ENCODE results near the gene JAZF1. TPM values are rescaled to one million over a fixed set of nuclear protein-coding genes. Genes with fewer than 3 reads are reported as not detected.

Gene JAZF1
- total and polyA plus RNA-seq, 12 donors, result 6.9 to 42.3 (median 30.0) TPM

DNA sequence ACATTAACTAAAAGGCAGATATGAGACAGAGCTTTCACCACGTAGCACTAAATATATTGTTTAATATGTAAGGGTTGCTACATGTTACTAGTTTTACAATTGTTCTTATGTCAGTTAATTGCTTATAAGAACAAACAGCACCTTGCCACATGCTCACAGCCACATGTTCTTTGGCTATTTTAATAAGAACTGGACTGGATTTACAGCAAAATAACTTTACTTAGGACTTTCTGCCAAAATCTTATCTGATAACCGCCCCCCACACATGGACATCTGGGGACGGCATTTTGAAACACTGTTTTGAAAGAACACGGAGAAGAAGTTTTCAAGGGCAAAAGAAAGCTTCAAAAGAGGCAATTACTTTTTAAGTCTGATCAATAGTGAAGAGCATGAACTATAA lies 45.3 kb downstream of the JAZF1 start:
- Histone ChIP-seq H3K27ac (peak overlapping the region in 1 of 10 donors; percentile 23), H3K4me1 (peaks cover 12 to 51% (median 34%) of the 10 kb centered on the region in 9 donors), H3K36me3 (no peaks in the 10 kb centered on the region), H3K4me3 (no peak overlapping the region), H3K27me3 (no peaks in the 10 kb centered on the region), H3K9me3 (no peaks in the 10 kb centered on the region)
- intact Hi-C loops (cut with DNase I), result no loop called here
- 13 to 16% methylated on average over 4 of the region's 4 CpGs for WGBS, 2 donors
- TF ChIP-seq, protein P1, sequence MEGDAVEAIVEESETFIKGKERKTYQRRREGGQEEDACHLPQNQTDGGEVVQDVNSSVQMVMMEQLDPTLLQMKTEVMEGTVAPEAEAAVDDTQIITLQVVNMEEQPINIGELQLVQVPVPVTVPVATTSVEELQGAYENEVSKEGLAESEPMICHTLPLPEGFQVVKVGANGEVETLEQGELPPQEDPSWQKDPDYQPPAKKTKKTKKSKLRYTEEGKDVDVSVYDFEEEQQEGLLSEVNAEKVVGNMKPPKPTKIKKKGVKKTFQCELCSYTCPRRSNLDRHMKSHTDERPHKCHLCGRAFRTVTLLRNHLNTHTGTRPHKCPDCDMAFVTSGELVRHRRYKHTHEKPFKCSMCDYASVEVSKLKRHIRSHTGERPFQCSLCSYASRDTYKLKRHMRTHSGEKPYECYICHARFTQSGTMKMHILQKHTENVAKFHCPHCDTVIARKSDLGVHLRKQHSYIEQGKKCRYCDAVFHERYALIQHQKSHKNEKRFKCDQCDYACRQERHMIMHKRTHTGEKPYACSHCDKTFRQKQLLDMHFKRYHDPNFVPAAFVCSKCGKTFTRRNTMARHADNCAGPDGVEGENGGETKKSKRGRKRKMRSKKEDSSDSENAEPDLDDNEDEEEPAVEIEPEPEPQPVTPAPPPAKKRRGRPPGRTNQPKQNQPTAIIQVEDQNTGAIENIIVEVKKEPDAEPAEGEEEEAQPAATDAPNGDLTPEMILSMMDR (IDR thresholded peaks at IDR 0.05), result no peak
- DNase-seq (no peak), ATAC-seq (peak in 2 of 8 donors; percentile 4 to 19)

DNA sequence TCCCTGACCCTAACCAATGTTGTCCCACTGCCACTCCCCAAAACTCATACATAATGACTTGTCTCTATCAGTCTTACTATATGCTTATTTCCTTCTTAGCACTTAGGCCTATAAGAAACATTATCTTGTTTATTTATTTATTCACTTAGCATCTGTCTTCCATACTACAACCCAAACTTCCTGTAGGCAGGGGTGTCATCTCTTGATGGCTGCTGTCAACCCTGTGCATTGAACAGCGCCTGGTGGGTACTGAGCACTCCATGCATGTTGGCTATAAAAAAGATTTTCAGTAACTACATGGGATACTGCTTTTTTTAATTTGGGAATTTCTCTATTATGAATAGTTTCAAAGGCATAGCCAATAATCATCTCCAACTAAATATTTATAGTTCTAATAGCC lies 46.7 kb downstream of the JAZF1 start:
- H3K4me1 ChIP-seq, result peaks cover 12 to 57% (median 38%) of the 10 kb centered on the region in 9 donors
- 97 to 98% methylated on average over 1 of the region's 1 CpG for WGBS, 2 donors

DNA sequence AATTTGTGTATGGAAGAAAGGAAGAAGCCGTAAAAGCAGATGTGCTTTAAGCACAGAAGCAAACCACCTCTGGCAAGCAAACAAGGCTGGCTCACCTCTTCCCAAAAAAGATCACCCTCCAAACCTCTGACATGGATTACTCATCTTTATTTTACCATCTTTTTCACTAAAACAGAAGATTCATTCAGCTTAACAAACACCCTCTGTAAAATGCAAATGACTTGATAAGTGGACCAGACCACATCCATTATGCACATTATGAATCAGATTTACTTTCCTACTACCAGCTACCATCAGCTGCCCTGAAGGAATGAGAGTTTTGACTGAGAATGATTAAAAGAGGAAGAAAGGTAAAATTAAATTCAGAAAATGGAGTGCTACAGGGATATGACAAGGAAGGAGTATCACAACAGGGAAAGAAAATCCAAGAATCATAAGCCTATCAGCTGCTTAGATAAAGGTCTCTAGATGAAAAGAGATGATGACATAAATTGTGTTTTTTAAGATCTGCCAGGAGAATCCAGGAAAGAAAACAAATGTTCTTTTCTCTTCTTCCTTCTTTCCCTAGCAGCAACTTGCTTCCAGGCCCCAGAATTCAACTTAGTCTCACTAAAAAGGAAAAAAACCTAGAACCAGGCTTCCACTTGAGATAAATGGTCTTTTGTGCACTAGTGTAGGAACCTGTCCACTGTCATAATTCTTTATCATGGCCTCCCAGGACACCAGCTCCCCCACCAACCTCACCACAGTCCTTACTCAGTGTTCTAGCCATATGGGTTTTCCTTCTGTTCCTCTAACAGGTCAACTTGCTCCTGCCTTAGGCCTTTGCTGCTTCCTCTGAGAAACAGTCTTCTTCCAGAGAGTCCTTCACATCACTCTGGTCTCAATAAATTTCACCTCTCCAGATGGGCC lies 47.4 kb downstream of the JAZF1 start:
- 96 to 100% methylated on average over 1 of the region's 1 CpG for WGBS, 2 donors
- no peaks in the 10 kb centered on the region for H3K27me3 ChIP-seq
- H3K4me3 ChIP-seq, result no peak overlapping the region
- H3K9me3 ChIP-seq, result no peaks in the 10 kb centered on the region
- H3K27ac ChIP-seq, result no peak overlapping the region
- TF ChIP-seq, protein P1 (IDR thresholded peaks at IDR 0.05), result no peak
- intact Hi-C loops (cut with DNase I), result no loop called here
- peaks cover 12 to 57% (median 45%) of the 10 kb centered on the region in 9 donors for H3K4me1 ChIP-seq
- DNase-seq (no peak), ATAC-seq (no peak)
- H3K36me3 ChIP-seq, result no peaks in the 10 kb centered on the region

More for the DNA sequence above, 46.7 kb downstream of the JAZF1 start:
- Histone ChIP-seq H3K27me3 (no peaks in the 10 kb centered on the region), H3K4me3 (no peak overlapping the region), H3K36me3 (no peaks in the 10 kb centered on the region), H3K9me3 (no peaks in the 10 kb centered on the region), H3K27ac (no peak overlapping the region)
- ATAC-seq, result no peak
- no peak for DNase-seq
- intact Hi-C loops (cut with DNase I), result no loop called here
- TF ChIP-seq, protein P1 (IDR thresholded peaks at IDR 0.05), result no peak

DNA sequence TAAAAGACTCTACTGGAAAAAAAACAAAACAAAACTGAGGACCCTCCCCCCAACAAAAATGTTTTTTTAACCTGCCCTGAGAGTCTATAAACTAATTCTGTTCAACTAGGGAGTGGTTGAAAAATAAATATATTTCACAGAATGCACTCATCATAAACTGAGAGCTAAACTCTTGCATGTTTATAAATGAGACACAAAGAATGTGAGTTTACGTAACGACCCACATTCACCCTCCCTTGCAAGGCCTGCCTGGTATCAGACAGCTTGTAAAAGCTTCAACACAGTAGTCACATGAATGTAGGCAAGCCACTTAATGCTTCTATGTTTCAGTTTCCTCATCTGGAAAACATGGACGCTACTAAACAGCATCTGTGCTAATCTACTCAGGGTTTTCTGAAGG lies 50.3 kb downstream of the JAZF1 start:
- intact Hi-C loops (cut with DNase I), result no loop called here
- Histone ChIP-seq H3K4me1 (peaks cover 5 to 61% (median 36%) of the 10 kb centered on the region in 9 donors), H3K27ac (no peak overlapping the region), H3K9me3 (no peaks in the 10 kb centered on the region), H3K27me3 (no peaks in the 10 kb centered on the region), H3K36me3 (no peaks in the 10 kb centered on the region), H3K4me3 (no peak overlapping the region)
- 87 to 89% methylated on average over 3 of the region's 3 CpGs for WGBS, 2 donors
- no peak for DNase-seq
- TF ChIP-seq, protein P1 (IDR thresholded peaks at IDR 0.05), result no peak
- peak in 2 of 8 donors; percentile 28 to 36 for ATAC-seq
